K562 (cell line): ENCODE measurements around the gene SLC6A4. TPM values are rescaled to one million over a fixed set of nuclear protein-coding genes. Genes with fewer than 3 reads are reported as not detected.

Source experiments
- ATAC-seq: fragments of 200-7000 bp; cut with Tn5 transposase; 3 replicates; pipeline ENCODE4 v1.9.1; 2020; ENCODE audit warnings: moderate library complexity
- BruUV-seq: library from RNA; stranded (reverse); fragments of 400-500 nt; replicated peaks from 2 replicates; lab custom pipeline; 2021; lab: Mats Ljungman, UMichigan
- CTCF ChIA-PET: fragments of 300-600 bp; formaldehyde crosslinking; extraction: SDS; loops from one replicate; lab custom pipeline; 2021; ENCODE audit warnings: low intra/inter-chr PET ratio; lab: Yijun Ruan, JAX
- POLR2A ChIA-PET: fragments of 300-600, 350-650 bp; sonication (Branson Sonifier 250); formaldehyde crosslinking; extraction: SDS; loops from one replicate; lab custom pipeline; 2021; ENCODE audit warnings: antibody characterized with exemption, inconsistent platforms; lab: Yijun Ruan, JAX
- DNase-seq, 4 experiments: peaks; one replicate each; pipeline versions ENCODE4 v3.0.0 to v3.0.0-alpha.2; 2011 to 2018; ENCODE audit warnings: low spot score in 3 of 4, mixed read lengths in 3 of 4; ENCODE audit errors: extremely low read depth in 1 of 4
- FAIRE-seq: peaks from 2 replicates; lab custom pipeline; 2011; peaks lifted over from hg19 to GRCh38; lab: Jason Lieb, UNC
- H2AFZ ChIP-seq: 2 replicates; pipeline ENCODE4 v1.6.0; 2011; ENCODE audit warnings: low read depth, low read length, control low read depth, inconsistent platforms
- H3K27ac ChIP-seq: fragments of 200-600 bp; 3 replicates; pipeline ENCODE4 v1.8.0; 2011; ENCODE audit warnings: low read depth, mild to moderate bottlenecking, control low read depth, inconsistent platforms, low read length, moderate library complexity, mixed read lengths; ENCODE audit errors: extremely low read depth
- H3K27me3 ChIP-seq, 2 experiments: fragments of 300-600 bp in 1 of 2; 2 replicates in 1 of 2; 3 replicates in 1 of 2; pipeline versions ENCODE4 v1.6.0 to v1.8.0; 2011; ENCODE audit warnings: inconsistent platforms in 2 of 2, low read length in 2 of 2, mild to moderate bottlenecking in 1 of 2, mixed read lengths in 1 of 2, moderate library complexity in 1 of 2; ENCODE audit not compliant: control insufficient read depth in 2 of 2, insufficient read depth in 2 of 2
- H3K36me3 ChIP-seq: fragments of 300-600 bp; 3 replicates; pipeline ENCODE4 v1.8.0; 2011; ENCODE audit warnings: mild to moderate bottlenecking, low read length, inconsistent platforms; ENCODE audit not compliant: control insufficient read depth, insufficient read depth
- H3K4me1 ChIP-seq, 2 experiments: fragments of 200-600 bp in 1 of 2; replicated peaks in 1 of 2; 2 replicates in 1 of 2; 3 replicates in 1 of 2; pipeline versions ENCODE4 v1.5.1 to v1.8.0; 2011; ENCODE audit warnings: inconsistent platforms in 2 of 2, low read length in 2 of 2, mild to moderate bottlenecking in 1 of 2, mixed read lengths in 1 of 2, moderate library complexity in 1 of 2; ENCODE audit not compliant: control insufficient read depth in 2 of 2, insufficient read depth in 2 of 2
- H3K4me2 ChIP-seq: 2 replicates; pipeline ENCODE4 v1.6.1; 2011; ENCODE audit warnings: low read length, control low read depth, inconsistent platforms, mixed read lengths; ENCODE audit not compliant: insufficient read depth
- H3K4me3 ChIP-seq: fragments of 200-600 bp; sonication (generic), shearing (Covaris generic); 2 replicates; pipeline ENCODE4 v1.5.1; 2016; ENCODE audit warnings: control low read depth, inconsistent platforms
- H3K79me2 ChIP-seq: fragments of 200-600 bp; 3 replicates; pipeline ENCODE4 v1.8.0; 2011; ENCODE audit warnings: low read length, inconsistent platforms; ENCODE audit not compliant: control insufficient read depth, insufficient read depth
- H3K9ac ChIP-seq, 2 experiments: 2 replicates each; pipeline versions ENCODE4 v1.6.0 to v1.6.1; 2011; ENCODE audit warnings: low read depth in 2 of 2, low read length in 2 of 2, control low read depth in 1 of 2, inconsistent platforms in 1 of 2, mild to moderate bottlenecking in 1 of 2, mixed read lengths in 1 of 2; ENCODE audit not compliant: insufficient read depth in 1 of 2
- H3K9me1 ChIP-seq: one replicate; pipeline ENCODE4 v1.6.0; 2011; ENCODE audit warnings: inconsistent platforms, mild to moderate bottlenecking, low read length, moderate library complexity; ENCODE audit not compliant: control insufficient read depth, insufficient read depth
- H3K9me3 ChIP-seq: replicated peaks from 2 replicates; pipeline ENCODE4 v1.5.1; 2011; ENCODE audit warnings: low read depth, low read length, inconsistent platforms; ENCODE audit not compliant: control insufficient read depth, insufficient read depth
- H4K20me1 ChIP-seq: replicated peaks from 2 replicates; pipeline ENCODE4 v1.6.1; 2011; ENCODE audit warnings: low read length, inconsistent platforms, mixed read lengths; ENCODE audit not compliant: control insufficient read depth, insufficient read depth
- ARID1B ChIP-seq: fragments of 450-650 bp; IDR thresholded peaks from 2 replicates; pipeline ENCODE4 v1.6.1; 2016; ENCODE audit warnings: antibody characterized with exemption, mild to moderate bottlenecking, inconsistent platforms
- C11orf30 ChIP-seq: fragments of 450-650 bp; IDR thresholded peaks from 2 replicates; pipeline ENCODE4 v1.6.1; 2016; ENCODE audit warnings: low read depth, mild to moderate bottlenecking
- KDM5B ChIP-seq: fragments of 200-600 bp; sonication (generic); IDR thresholded peaks from 2 replicates; pipeline ENCODE4 v1.6.1; 2012; ENCODE audit warnings: low read depth, mild to moderate bottlenecking, moderate library complexity, low read length, control low read depth, inconsistent platforms; ENCODE audit not compliant: insufficient replicate concordance
- PHB ChIP-seq: fragments of 250-450 bp; sonication (Bioruptor Pico); IDR thresholded peaks from 2 replicates; pipeline ENCODE4 v1.5.0; 2021
- SMARCA5 ChIP-seq: fragments of 450-650 bp; IDR thresholded peaks from 2 replicates; pipeline ENCODE4 v1.6.1; 2016
- ZFP91 ChIP-seq: sonication (generic); formaldehyde crosslinking; IDR thresholded peaks from 2 replicates; pipeline ENCODE4 v1.8.0; 2022; ENCODE audit warnings: mild to moderate bottlenecking, missing genetic modification reagents
- ZMIZ1 ChIP-seq, 2 experiments: fragments of 150-350 bp in 1 of 2; IDR thresholded peaks; 2 replicates each; pipeline ENCODE4 v1.6.1; 2012 to 2016; ENCODE audit warnings: low read depth in 2 of 2, low read length in 2 of 2, mild to moderate bottlenecking in 1 of 2, moderate library complexity in 1 of 2
- ZNF121 ChIP-seq: sonication (generic); formaldehyde crosslinking; conservative IDR thresholded peaks from 2 replicates; pipeline ENCODE4 v1.8.0; 2022; ENCODE audit warnings: missing genetic modification reagents
- ZNF384 ChIP-seq: IDR thresholded peaks from 2 replicates; pipeline ENCODE4 v1.6.1; 2012; ENCODE audit warnings: low read depth, low read length, improper control_type of control experiment
- ZNF586 ChIP-seq: fragments of 450-650 bp; formaldehyde crosslinking; conservative IDR thresholded peaks from 2 replicates; pipeline ENCODE4 v1.4.0; 2020; ENCODE audit warnings: mild to moderate bottlenecking, moderate library complexity
- ZNF785 ChIP-seq: fragments of 250-450 bp; sonication (Bioruptor Pico); IDR thresholded peaks from 2 replicates; pipeline ENCODE4 v1.4.0; 2020; ENCODE audit warnings: mild to moderate bottlenecking
- WGBS: fragments of 100-300 bp; shearing (Covaris generic); methylation state at CpG from one replicate; pipeline ENCODE4 v1.1.6; 2016; ENCODE audit warnings: low coverage, mixed read lengths; ENCODE audit not compliant: insufficient coverage; ENCODE audit errors: missing lambda C conversion rate; 5-methylcytosine and 5-hydroxymethylcytosine counted together
- in situ Hi-C: fragments of 300-500 bp; cut with MboI; formaldehyde crosslinking; loops from 4 replicates; pipeline ENCODE4 v1.15.0; 2018; ENCODE audit warnings: inconsistent platforms, mixed read lengths
- intact Hi-C: fragments of 100-400 bp; cut with micrococcal nuclease; formaldehyde crosslinking; loops from 2 replicates; pipeline ENCODE4 v1.14.2; 2022
- polyA plus RNA-seq, 8 experiments: library from polyadenylated mRNA; depleted of rRNA in 4 of 8; stranded (reverse) in 5 of 8; unstranded in 3 of 8; fragments of >200 nt; fragmentation: Nextera tagmentation in 2 of 8; fragmentation: Illumina TruSeq in 1 of 8; extraction: Ambion mirVana in 2 of 8; extraction: Trizol in 1 of 8; gene quantifications; 2 replicates each; pipeline versions ENCODE4 v1.2.1 to v1.2.3, GENCODE V29; 2011 to 2014; ENCODE audit warnings: inconsistent platforms in 1 of 8, missing spikeins in 1 of 8
- total RNA-seq, 7 experiments: library from RNA; depleted of rRNA in 6 of 7; stranded (reverse); fragments of >200 nt in 6 of 7; fragmentation: Illumina TruSeq in 2 of 7; extraction: Trizol in 2 of 7; gene quantifications; 2 replicates each; pipeline versions ENCODE4 v1.2.1 to v1.2.3, GENCODE V29; 2011 to 2021; ENCODE audit warnings: low replicate concordance in 1 of 7

SLC6A4 gene
- total and polyA plus RNA-seq, 9 of the 15 experiments (the other 6 are each of a cell fraction or from before 2014, with no cell fraction given): 0.05 to 0.09 (median 0.07) TPM; not detected in 6

GRCh38 chr17:30187573-30187972, 47.9 kb downstream of the SLC6A4 start:
- Histone ChIP-seq H3K9me3 (no peaks in the 10 kb centered on the region), H3K4me1 (no peaks in the 10 kb centered on the region), H3K4me3 (no peak overlapping the region), H4K20me1 (no peaks in the 10 kb centered on the region), H3K27ac (no peak overlapping the region), H2AFZ (no peak overlapping the region), H3K27me3 (no peaks in the 10 kb centered on the region), H3K79me2 (no peaks in the 10 kb centered on the region), H3K4me2 (no peak overlapping the region), H3K9ac (no peak overlapping the region), H3K9me1 (no peaks in the 10 kb centered on the region), H3K36me3 (peaks cover 29% of the 10 kb centered on the region)
- intact Hi-C loops (no loop called here), in situ Hi-C loops (no loop called here)
- ChIA-PET CTCF (interaction anchor here (0.6 kb wide), 1 partner anchor 240 kb away, joined by 4 read pairs; no protein-coding TSS in a partner anchor), POLR2A (interaction anchor here (0.9 to 2.2 kb wide), 4 partner anchors 9 to 83 kb away, joined by 4 to 11 read pairs (median 6); no protein-coding TSS in a partner anchor)
- FAIRE-seq: no peak
- no TSS peak for BruUV-seq
- WGBS: 56% methylated on average over 2 of the region's 2 CpGs
- ATAC-seq: peak; percentile 48; the same call in 1 of the 3 replicates
- TF ChIP-seq ZNF384: peak; percentile 48; the same call in 1 of the 2 replicates
- no peak for TF ChIP-seq PHB (CRISPR knock-in tag)
- TF ChIP-seq SMARCA5: no peak
- no peak for DNase-seq

GRCh38 chr17:30186761-30187160, 48.7 kb downstream of the SLC6A4 start:
- Histone ChIP-seq H3K4me3 (no peak overlapping the region), H3K4me1 (no peaks in the 10 kb centered on the region), H3K9ac (no peak overlapping the region), H3K36me3 (peaks cover 36% of the 10 kb centered on the region), H3K4me2 (no peak overlapping the region), H3K79me2 (no peaks in the 10 kb centered on the region), H3K9me3 (no peaks in the 10 kb centered on the region), H3K9me1 (no peaks in the 10 kb centered on the region), H3K27ac (no peak overlapping the region), H2AFZ (no peak overlapping the region), H3K27me3 (no peaks in the 10 kb centered on the region), H4K20me1 (no peaks in the 10 kb centered on the region)
- in situ Hi-C loops: no loop called here
- FAIRE-seq (no peak), ATAC-seq (no peak), DNase-seq (no peak)
- ChIA-PET POLR2A (interaction anchor here (1.6 kb wide), 1 partner anchor 24 kb away, joined by 7 read pairs; no protein-coding TSS in a partner anchor), CTCF (no interaction called here)
- intact Hi-C loops: no loop called here
- no TSS peak for BruUV-seq
- WGBS: 71% methylated on average over 1 of the region's 1 CpG
- TF ChIP-seq ZFP91 (no peak), ZMIZ1 (IDR thresholded peaks at IDR 0.05; ENCODE audit: low read depth in 2 of 2, low read length in 2 of 2) (no peak), ZNF785 (CRISPR knock-in tag) (no peak), C11orf30 (peak; percentile 62), KDM5B (no peak), ZNF586 (CRISPR knock-in tag) (no peak), ZNF121 (CRISPR knock-in tag) (no peak), ARID1B (no peak)
